ENCODE results near the gene CSPG4. TPM values are rescaled to one million over a fixed set of nuclear protein-coding genes. Genes with fewer than 3 reads are reported as not detected.

CSPG4 gene
- total and polyA plus RNA-seq, 9 of the 15 experiments (the other 6 are each of a cell fraction or from before 2014, with no cell fraction given) = under 0.01 to 0.07 (median 0.04) TPM; not detected in 5

DNA sequence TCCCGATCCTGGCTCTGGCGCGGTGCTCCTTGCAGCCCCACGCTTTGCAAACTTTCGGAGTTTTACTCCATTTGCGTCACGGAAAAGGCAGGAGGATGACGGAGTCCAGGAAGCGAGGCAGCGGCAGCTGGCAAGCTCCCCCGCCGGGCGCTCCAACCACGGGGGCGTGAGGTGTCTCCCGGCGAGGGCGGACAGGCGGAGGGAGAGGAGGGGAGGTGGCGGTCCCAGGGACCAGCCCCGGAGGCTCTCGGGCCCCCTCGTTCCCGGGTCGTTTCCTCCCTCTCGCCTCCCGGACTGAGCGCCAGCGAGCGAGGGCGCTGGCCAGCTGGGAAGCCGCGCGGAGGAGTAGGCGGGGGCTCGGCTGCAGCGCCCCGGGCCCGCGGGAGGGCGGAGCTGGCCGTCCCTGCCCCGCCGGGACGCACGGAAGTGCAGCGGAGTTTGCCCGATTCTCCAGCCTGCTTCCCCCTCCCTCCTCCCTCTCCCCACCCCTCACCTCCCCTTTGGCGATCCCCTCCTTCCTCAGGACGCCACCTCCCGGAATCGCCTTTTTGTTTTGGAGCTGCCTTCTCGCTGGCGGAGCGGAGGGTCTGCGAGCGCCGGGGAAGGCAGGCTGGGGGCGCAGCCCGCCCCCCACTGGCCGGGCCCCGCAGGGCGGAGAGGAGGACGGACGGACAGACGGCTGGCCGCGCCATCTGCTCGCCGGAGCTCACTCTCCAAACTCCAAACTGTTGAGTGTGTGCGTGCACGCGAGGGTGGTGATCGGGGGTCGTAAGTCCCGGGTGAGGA lies 65.1 kb downstream of the CSPG4 start, which contains the start of gene SNX33 (continued):
- TF ChIP-seq, protein P1, sequence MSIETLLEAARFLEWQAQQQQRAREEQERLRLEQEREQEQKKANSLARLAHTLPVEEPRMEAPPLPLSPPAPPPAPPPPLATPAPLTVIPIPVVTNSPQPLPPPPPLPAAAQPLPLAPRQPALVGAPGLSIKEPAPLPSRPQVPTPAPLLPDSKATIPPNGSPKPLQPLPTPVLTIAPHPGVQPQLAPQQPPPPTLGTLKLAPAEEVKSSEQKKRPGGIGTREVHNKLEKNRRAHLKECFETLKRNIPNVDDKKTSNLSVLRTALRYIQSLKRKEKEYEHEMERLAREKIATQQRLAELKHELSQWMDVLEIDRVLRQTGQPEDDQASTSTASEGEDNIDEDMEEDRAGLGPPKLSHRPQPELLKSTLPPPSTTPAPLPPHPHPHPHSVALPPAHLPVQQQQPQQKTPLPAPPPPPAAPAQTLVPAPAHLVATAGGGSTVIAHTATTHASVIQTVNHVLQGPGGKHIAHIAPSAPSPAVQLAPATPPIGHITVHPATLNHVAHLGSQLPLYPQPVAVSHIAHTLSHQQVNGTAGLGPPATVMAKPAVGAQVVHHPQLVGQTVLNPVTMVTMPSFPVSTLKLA (conservative IDR thresholded peaks at IDR 0.05) = peak; percentile 48 to 77
- TF ChIP-seq, protein P2, sequence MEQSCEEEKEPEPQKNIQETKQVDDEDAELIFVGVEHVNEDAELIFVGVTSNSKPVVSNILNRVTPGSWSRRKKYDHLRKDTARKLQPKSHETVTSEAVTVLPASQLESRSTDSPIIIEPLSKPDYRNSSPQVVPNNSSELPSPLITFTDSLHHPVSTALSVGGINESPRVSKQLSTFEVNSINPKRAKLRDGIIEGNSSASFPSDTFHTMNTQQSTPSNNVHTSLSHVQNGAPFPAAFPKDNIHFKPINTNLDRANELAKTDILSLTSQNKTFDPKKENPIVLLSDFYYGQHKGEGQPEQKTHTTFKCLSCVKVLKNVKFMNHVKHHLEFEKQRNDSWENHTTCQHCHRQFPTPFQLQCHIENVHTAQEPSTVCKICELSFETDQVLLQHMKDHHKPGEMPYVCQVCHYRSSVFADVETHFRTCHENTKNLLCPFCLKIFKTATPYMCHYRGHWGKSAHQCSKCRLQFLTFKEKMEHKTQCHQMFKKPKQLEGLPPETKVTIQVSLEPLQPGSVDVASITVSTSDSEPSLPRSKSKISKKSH (CRISPR knock-in tag; IDR thresholded peaks at IDR 0.05) = no peak
- TF ChIP-seq, protein P3, sequence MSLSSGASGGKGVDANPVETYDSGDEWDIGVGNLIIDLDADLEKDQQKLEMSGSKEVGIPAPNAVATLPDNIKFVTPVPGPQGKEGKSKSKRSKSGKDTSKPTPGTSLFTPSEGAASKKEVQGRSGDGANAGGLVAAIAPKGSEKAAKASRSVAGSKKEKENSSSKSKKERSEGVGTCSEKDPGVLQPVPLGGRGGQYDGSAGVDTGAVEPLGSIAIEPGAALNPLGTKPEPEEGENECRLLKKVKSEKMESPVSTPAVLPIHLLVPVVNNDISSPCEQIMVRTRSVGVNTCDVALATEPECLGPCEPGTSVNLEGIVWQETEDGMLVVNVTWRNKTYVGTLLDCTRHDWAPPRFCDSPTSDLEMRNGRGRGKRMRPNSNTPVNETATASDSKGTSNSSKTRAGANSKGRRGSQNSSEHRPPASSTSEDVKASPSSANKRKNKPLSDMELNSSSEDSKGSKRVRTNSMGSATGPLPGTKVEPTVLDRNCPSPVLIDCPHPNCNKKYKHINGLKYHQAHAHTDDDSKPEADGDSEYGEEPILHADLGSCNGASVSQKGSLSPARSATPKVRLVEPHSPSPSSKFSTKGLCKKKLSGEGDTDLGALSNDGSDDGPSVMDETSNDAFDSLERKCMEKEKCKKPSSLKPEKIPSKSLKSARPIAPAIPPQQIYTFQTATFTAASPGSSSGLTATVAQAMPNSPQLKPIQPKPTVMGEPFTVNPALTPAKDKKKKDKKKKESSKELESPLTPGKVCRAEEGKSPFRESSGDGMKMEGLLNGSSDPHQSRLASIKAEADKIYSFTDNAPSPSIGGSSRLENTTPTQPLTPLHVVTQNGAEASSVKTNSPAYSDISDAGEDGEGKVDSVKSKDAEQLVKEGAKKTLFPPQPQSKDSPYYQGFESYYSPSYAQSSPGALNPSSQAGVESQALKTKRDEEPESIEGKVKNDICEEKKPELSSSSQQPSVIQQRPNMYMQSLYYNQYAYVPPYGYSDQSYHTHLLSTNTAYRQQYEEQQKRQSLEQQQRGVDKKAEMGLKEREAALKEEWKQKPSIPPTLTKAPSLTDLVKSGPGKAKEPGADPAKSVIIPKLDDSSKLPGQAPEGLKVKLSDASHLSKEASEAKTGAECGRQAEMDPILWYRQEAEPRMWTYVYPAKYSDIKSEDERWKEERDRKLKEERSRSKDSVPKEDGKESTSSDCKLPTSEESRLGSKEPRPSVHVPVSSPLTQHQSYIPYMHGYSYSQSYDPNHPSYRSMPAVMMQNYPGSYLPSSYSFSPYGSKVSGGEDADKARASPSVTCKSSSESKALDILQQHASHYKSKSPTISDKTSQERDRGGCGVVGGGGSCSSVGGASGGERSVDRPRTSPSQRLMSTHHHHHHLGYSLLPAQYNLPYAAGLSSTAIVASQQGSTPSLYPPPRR (CRISPR knock-in tag; IDR thresholded peaks at IDR 0.05; ENCODE audit: borderline replicate concordance) = no peak
- TF ChIP-seq NCOA1 (IDR thresholded peaks at IDR 0.05; ENCODE audit: low read depth) (no peak), BCL6 (CRISPR knock-in tag; IDR thresholded peaks at IDR 0.05) (no peak), COPS2 (conservative IDR thresholded peaks at IDR 0.05) (no peak), NR2C2 (CRISPR knock-in tag; IDR thresholded peaks at IDR 0.05) (no peak), NR2C2 (tag; IDR thresholded peaks at IDR 0.05) (no peak), NR2F6 (CRISPR knock-in tag; IDR thresholded peaks at IDR 0.05) (no peak), FOXA3 (CRISPR knock-in tag; conservative IDR thresholded peaks at IDR 0.05 in 1 of 2, IDR thresholded peaks at IDR 0.05 in 1 of 2) (no peak), PHB (CRISPR knock-in tag; IDR thresholded peaks at IDR 0.05) (no peak), ERF (CRISPR knock-in tag; IDR thresholded peaks at IDR 0.05) (no peak)
- TF ChIP-seq, protein P4, sequence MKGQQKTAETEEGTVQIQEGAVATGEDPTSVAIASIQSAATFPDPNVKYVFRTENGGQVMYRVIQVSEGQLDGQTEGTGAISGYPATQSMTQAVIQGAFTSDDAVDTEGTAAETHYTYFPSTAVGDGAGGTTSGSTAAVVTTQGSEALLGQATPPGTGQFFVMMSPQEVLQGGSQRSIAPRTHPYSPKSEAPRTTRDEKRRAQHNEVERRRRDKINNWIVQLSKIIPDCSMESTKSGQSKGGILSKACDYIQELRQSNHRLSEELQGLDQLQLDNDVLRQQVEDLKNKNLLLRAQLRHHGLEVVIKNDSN (CRISPR knock-in tag; IDR thresholded peaks at IDR 0.05) = no peak
- TF ChIP-seq, protein P5, sequence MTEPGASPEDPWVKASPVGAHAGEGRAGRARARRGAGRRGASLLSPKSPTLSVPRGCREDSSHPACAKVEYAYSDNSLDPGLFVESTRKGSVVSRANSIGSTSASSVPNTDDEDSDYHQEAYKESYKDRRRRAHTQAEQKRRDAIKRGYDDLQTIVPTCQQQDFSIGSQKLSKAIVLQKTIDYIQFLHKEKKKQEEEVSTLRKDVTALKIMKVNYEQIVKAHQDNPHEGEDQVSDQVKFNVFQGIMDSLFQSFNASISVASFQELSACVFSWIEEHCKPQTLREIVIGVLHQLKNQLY (CRISPR knock-in tag; conservative IDR thresholded peaks at IDR 0.05) = no peak
- TF ChIP-seq, protein P6, sequence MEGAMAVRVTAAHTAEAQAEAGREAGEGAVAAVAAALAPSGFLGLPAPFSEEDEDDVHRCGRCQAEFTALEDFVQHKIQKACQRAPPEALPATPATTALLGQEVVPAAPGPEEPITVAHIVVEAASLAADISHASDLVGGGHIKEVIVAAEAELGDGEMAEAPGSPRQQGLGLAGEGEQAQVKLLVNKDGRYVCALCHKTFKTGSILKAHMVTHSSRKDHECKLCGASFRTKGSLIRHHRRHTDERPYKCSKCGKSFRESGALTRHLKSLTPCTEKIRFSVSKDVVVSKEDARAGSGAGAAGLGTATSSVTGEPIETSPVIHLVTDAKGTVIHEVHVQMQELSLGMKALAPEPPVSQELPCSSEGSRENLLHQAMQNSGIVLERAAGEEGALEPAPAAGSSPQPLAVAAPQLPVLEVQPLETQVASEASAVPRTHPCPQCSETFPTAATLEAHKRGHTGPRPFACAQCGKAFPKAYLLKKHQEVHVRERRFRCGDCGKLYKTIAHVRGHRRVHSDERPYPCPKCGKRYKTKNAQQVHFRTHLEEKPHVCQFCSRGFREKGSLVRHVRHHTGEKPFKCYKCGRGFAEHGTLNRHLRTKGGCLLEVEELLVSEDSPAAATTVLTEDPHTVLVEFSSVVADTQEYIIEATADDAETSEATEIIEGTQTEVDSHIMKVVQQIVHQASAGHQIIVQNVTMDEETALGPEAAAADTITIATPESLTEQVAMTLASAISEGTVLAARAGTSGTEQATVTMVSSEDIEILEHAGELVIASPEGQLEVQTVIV (CRISPR knock-in tag; IDR thresholded peaks at IDR 0.05; ENCODE audit: borderline replicate concordance) = no peak
